Measurements from ENCODE around the gene CDC73. TPM values are rescaled to one million over a fixed set of nuclear protein-coding genes. Genes with fewer than 3 reads are reported as not detected.

Gene CDC73
- total and polyA plus RNA-seq, 2 experiments from 2014 or later, result 32.4 to 33.9 TPM

GRCh38 chr1:193083365-193084088, 38.3 kb upstream of the CDC73 start:
- no peak for DNase-seq (ENCODE audit: low spot score)
- WGBS (ENCODE audit: low lambda C conversion rate, missing lambda C conversion rate), result 91% methylated on average over 6 of the region's 6 CpGs
- peaks cover 10% of the 10 kb centered on the region for H3K36me3 ChIP-seq (replicated peaks; ENCODE audit: insufficient read depth, low read depth)
- no peak overlapping the region for H3K4me2 ChIP-seq
- H3K4me3 ChIP-seq, result no peak overlapping the region
- H2AFZ ChIP-seq, result no peak overlapping the region
- H3K4me1 ChIP-seq (ENCODE audit: insufficient read depth), result no peaks in the 10 kb centered on the region
- TF ChIP-seq CTCF (IDR thresholded peaks at IDR 0.05; ENCODE audit: poor library complexity), result no peak
- no peaks in the 10 kb centered on the region for H3K79me2 ChIP-seq
- H3K27me3 ChIP-seq, result no peaks in the 10 kb centered on the region
- H3K9me3 ChIP-seq (ENCODE audit: low read depth), result no peaks in the 10 kb centered on the region
- no peaks in the 10 kb centered on the region for H4K20me1 ChIP-seq (ENCODE audit: insufficient read depth, poor library complexity, severe bottlenecking)
- no peak overlapping the region for H3K27ac ChIP-seq
- H3K9me2 ChIP-seq (replicated peaks; ENCODE audit: insufficient read depth), result no peaks in the 10 kb centered on the region

GRCh38 chr1:193085263-193085662, 36.6 kb upstream of the CDC73 start:
- no peaks in the 10 kb centered on the region for H3K79me2 ChIP-seq
- no peak overlapping the region for H3K27ac ChIP-seq
- no peak for TF ChIP-seq EZH2phosphoT487 (IDR thresholded peaks at IDR 0.05; ENCODE audit: low read depth, severe bottlenecking, unreplicated experiment)
- TF ChIP-seq EZH2 (IDR thresholded peaks at IDR 0.05; ENCODE audit: borderline replicate concordance), result no peak
- no peak for TF ChIP-seq CTCF (IDR thresholded peaks at IDR 0.05; ENCODE audit: poor library complexity)
- H3K4me1 ChIP-seq (ENCODE audit: insufficient read depth), result no peaks in the 10 kb centered on the region
- no peak overlapping the region for H3K4me3 ChIP-seq
- no peaks in the 10 kb centered on the region for H3K9me3 ChIP-seq (ENCODE audit: low read depth)
- no peak overlapping the region for H3K4me2 ChIP-seq
- WGBS (ENCODE audit: low lambda C conversion rate, missing lambda C conversion rate), result 100% methylated on average over 1 of the region's 1 CpG
- DNase-seq (ENCODE audit: low spot score), result no peak
- H3K9me2 ChIP-seq (replicated peaks; ENCODE audit: insufficient read depth), result no peaks in the 10 kb centered on the region
- H2AFZ ChIP-seq, result no peak overlapping the region
- H3K27me3 ChIP-seq, result no peaks in the 10 kb centered on the region
- peaks cover 10% of the 10 kb centered on the region for H3K36me3 ChIP-seq (replicated peaks; ENCODE audit: insufficient read depth, low read depth)
- no peaks in the 10 kb centered on the region for H4K20me1 ChIP-seq (ENCODE audit: insufficient read depth, poor library complexity, severe bottlenecking)

DNA sequence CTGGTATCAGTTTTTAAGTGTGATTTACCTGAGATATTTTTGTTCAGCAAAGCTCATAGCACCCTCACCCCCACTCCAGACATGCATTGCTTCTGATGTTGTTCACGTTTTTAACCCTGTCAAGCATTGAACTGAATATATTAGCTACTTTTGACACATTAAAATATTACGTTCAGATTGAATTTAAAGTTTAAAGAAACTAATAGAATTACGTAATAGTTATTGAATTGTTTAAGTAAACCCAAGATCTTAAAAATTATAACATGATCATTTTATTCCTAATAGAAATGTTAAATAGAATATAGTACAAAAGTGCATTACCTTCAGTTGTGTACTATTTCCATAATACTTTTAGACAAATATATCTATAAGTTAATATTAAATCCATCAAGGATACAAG, 35.5 kb upstream of the CDC73 start:
- Histone ChIP-seq H3K9me3 (ENCODE audit: low read depth) (no peaks in the 10 kb centered on the region), H2AFZ (no peak overlapping the region), H3K27me3 (no peaks in the 10 kb centered on the region), H3K79me2 (no peaks in the 10 kb centered on the region), H3K27ac (no peak overlapping the region), H4K20me1 (ENCODE audit: insufficient read depth, poor library complexity, severe bottlenecking) (no peaks in the 10 kb centered on the region), H3K4me3 (no peak overlapping the region), H3K9me2 (replicated peaks; ENCODE audit: insufficient read depth) (no peaks in the 10 kb centered on the region), H3K36me3 (replicated peaks; ENCODE audit: insufficient read depth, low read depth) (peaks cover 6% of the 10 kb centered on the region), H3K4me1 (ENCODE audit: insufficient read depth) (no peaks in the 10 kb centered on the region), H3K4me2 (no peak overlapping the region)
- 96% methylated on average over 3 of the region's 3 CpGs for WGBS (ENCODE audit: low lambda C conversion rate, missing lambda C conversion rate)
- DNase-seq (ENCODE audit: low spot score), result no peak
- TF ChIP-seq EZH2phosphoT487 (IDR thresholded peaks at IDR 0.05; ENCODE audit: low read depth, severe bottlenecking, unreplicated experiment), result no peak
- TF ChIP-seq CTCF (IDR thresholded peaks at IDR 0.05; ENCODE audit: poor library complexity), result no peak
- TF ChIP-seq EZH2 (IDR thresholded peaks at IDR 0.05; ENCODE audit: borderline replicate concordance), result no peak

Measured in hepatocyte (in vitro differentiated cells).